ENCODE results near the gene TMEM25. TPM values are rescaled to one million over a fixed set of nuclear protein-coding genes. Genes with fewer than 3 reads are reported as not detected.

The TMEM25 gene
- polyA plus RNA-seq, 2 of the 4 experiments (the other 2 are of a cell fraction), result 0.56 to 0.75 TPM

DNA sequence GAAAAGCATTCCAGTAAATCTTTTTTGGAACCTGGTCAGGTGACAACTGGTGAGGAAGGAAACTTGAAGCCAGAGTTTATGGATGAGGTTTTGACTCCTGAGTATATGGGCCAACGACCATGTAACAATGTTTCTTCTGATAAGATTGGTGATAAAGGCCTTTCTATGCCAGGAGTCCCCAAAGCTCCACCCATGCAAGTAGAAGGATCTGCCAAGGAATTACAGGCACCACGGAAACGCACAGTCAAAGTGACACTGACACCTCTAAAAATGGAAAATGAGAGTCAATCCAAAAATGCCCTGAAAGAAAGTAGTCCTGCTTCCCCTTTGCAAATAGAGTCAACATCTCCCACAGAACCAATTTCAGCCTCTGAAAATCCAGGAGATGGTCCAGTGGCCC, 27.8 kb upstream of the TMEM25 start (continued):
- TF ChIP-seq, protein P1, sequence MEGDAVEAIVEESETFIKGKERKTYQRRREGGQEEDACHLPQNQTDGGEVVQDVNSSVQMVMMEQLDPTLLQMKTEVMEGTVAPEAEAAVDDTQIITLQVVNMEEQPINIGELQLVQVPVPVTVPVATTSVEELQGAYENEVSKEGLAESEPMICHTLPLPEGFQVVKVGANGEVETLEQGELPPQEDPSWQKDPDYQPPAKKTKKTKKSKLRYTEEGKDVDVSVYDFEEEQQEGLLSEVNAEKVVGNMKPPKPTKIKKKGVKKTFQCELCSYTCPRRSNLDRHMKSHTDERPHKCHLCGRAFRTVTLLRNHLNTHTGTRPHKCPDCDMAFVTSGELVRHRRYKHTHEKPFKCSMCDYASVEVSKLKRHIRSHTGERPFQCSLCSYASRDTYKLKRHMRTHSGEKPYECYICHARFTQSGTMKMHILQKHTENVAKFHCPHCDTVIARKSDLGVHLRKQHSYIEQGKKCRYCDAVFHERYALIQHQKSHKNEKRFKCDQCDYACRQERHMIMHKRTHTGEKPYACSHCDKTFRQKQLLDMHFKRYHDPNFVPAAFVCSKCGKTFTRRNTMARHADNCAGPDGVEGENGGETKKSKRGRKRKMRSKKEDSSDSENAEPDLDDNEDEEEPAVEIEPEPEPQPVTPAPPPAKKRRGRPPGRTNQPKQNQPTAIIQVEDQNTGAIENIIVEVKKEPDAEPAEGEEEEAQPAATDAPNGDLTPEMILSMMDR (IDR thresholded peaks at IDR 0.05), result no peak
- TF ChIP-seq JUNB (IDR thresholded peaks at IDR 0.05) (no peak), HOXA7 (CRISPR knock-in tag; IDR thresholded peaks at IDR 0.05) (no peak), EHF (CRISPR knock-in tag; IDR thresholded peaks at IDR 0.05) (no peak), POLR2AphosphoS2 (conservative IDR thresholded peaks at IDR 0.05; ENCODE audit: low read length) (no peak), NR3C1 (IDR thresholded peaks at IDR 0.05) (no peak), EHMT2 (IDR thresholded peaks at IDR 0.05; ENCODE audit: low read depth) (no peak), NPAS2 (CRISPR knock-in tag; IDR thresholded peaks at IDR 0.05; ENCODE audit: borderline replicate concordance) (no peak)

DNA sequence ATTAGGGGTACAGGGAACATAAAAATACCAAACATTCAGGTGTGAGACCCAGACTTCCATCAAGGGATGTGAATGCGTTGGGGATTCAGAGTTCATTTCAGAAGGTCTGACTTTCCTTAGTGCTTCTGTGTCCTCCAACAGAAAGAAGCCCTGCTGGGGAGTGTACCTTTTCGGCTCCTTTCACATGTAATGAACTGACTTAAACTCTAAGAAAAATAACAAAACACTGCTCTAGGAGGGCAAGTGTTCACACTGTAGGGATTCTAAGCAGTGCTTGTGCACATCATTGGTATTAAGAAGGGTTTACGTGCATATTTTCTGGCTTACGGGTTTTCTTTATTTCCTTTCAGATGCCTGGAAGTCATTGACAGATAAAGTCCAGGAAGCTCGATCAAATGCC, 19.4 kb upstream of the TMEM25 start:
- TF ChIP-seq, protein P2, sequence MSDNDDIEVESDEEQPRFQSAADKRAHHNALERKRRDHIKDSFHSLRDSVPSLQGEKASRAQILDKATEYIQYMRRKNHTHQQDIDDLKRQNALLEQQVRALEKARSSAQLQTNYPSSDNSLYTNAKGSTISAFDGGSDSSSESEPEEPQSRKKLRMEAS (IDR thresholded peaks at IDR 0.05), result no peak
- TF ChIP-seq, protein P3, sequence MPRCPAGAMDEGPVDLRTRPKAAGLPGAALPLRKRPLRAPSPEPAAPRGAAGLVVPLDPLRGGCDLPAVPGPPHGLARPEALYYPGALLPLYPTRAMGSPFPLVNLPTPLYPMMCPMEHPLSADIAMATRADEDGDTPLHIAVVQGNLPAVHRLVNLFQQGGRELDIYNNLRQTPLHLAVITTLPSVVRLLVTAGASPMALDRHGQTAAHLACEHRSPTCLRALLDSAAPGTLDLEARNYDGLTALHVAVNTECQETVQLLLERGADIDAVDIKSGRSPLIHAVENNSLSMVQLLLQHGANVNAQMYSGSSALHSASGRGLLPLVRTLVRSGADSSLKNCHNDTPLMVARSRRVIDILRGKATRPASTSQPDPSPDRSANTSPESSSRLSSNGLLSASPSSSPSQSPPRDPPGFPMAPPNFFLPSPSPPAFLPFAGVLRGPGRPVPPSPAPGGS (IDR thresholded peaks at IDR 0.05), result no peak
- no peak for TF ChIP-seq MYC (IDR thresholded peaks at IDR 0.05; ENCODE audit: borderline replicate concordance, low read length)
- no peak for TF ChIP-seq CHD4 (IDR thresholded peaks at IDR 0.05; ENCODE audit: borderline replicate concordance)
- no peak for TF ChIP-seq RCOR1 (IDR thresholded peaks at IDR 0.05; ENCODE audit: low read depth, low read length)
- ATAC-seq (no peak), DNase-seq (ENCODE audit: low read depth in 1 of 2, low spot score in 1 of 2) (no peak), FAIRE-seq (no peak)
- WGBS (ENCODE audit: missing lambda C conversion rate), result 86% methylated on average over 5 of the region's 5 CpGs
- H3K4me1 ChIP-seq, result no peaks in the 10 kb centered on the region
- ChIA-PET CTCF (interaction anchor here (0.6 kb wide), 1 partner anchor 21 kb away, joined by 3 read pairs; no protein-coding TSS in a partner anchor), POLR2A (no interaction called here)
- no peaks in the 10 kb centered on the region for H3K9me3 ChIP-seq
- no peak overlapping the region for H3K4me2 ChIP-seq
- no peak overlapping the region for H3K4me3 ChIP-seq
- H3K27ac ChIP-seq, result no peak overlapping the region

DNA sequence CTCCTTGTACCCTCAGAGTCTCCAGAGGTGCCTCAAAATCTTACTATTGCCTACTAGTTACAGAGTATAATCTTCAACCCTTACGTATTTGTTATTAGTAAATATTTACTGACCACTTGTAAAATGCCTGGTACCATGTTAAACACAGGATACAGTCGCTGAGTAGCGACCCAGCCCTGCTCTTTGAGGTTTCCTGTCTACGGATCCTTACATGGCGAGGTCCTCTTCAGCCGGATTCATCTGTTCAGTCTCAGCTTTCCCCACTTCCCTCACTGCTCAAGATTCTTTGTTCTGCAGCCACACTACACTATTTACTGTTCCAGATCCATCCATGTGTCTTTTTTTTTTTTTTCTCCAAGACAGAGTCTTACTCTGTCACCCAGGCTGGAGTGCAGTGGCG, 16.9 kb upstream of the TMEM25 start:
- Histone ChIP-seq H3K4me1 (no peaks in the 10 kb centered on the region), H3K27ac (no peak overlapping the region), H3K4me3 (no peak overlapping the region), H3K9me3 (no peaks in the 10 kb centered on the region), H3K4me2 (no peak overlapping the region)
- ATAC-seq (no peak), FAIRE-seq (no peak), DNase-seq (ENCODE audit: low read depth in 1 of 2, low spot score in 1 of 2) (no peak)
- CTCF ChIA-PET, result interaction anchor here (0.6 to 1.0 kb wide), 3 partner anchors 34 to 218 kb away, joined by 3 read pairs; no protein-coding TSS in a partner anchor
- TF ChIP-seq RCOR1 (IDR thresholded peaks at IDR 0.05; ENCODE audit: low read depth, low read length) (no peak), FOSB (CRISPR knock-in tag; IDR thresholded peaks at IDR 0.05) (no peak), NFE2L2 (conservative IDR thresholded peaks at IDR 0.05; ENCODE audit: low read length) (no peak), MAZ (IDR thresholded peaks at IDR 0.05; ENCODE audit: borderline replicate concordance, low read depth, low read length) (no peak), CEBPB (IDR thresholded peaks at IDR 0.05) (no peak), MAFK (IDR thresholded peaks at IDR 0.05; ENCODE audit: partially characterized antibody) (no peak), CHD4 (IDR thresholded peaks at IDR 0.05; ENCODE audit: borderline replicate concordance) (no peak), SMC3 (IDR thresholded peaks at IDR 0.05) (no peak), ZFP36 (IDR thresholded peaks at IDR 0.05; ENCODE audit: borderline replicate concordance, partially characterized antibody) (no peak), JUNB (IDR thresholded peaks at IDR 0.05) (no peak), HOXB5 (CRISPR knock-in tag; IDR thresholded peaks at IDR 0.05) (no peak), EHMT2 (IDR thresholded peaks at IDR 0.05; ENCODE audit: low read depth) (no peak)
- TF ChIP-seq, protein P2 (IDR thresholded peaks at IDR 0.05), result no peak
- TF ChIP-seq, protein P4, sequence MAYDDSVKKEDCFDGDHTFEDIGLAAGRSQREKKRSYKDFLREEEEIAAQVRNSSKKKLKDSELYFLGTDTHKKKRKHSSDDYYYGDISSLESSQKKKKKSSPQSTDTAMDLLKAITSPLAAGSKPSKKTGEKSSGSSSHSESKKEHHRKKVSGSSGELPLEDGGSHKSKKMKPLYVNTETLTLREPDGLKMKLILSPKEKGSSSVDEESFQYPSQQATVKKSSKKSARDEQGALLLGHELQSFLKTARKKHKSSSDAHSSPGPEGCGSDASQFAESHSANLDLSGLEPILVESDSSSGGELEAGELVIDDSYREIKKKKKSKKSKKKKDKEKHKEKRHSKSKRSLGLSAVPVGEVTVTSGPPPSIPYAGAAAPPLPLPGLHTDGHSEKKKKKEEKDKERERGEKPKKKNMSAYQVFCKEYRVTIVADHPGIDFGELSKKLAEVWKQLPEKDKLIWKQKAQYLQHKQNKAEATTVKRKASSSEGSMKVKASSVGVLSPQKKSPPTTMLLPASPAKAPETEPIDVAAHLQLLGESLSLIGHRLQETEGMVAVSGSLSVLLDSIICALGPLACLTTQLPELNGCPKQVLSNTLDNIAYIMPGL (CRISPR knock-in tag; IDR thresholded peaks at IDR 0.05; ENCODE audit: borderline replicate concordance), result no peak
- TF ChIP-seq, protein P5, sequence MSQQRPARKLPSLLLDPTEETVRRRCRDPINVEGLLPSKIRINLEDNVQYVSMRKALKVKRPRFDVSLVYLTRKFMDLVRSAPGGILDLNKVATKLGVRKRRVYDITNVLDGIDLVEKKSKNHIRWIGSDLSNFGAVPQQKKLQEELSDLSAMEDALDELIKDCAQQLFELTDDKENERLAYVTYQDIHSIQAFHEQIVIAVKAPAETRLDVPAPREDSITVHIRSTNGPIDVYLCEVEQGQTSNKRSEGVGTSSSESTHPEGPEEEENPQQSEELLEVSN (IDR thresholded peaks at IDR 0.05; ENCODE audit: borderline replicate concordance, low read depth), result no peak
- 89% methylated on average over 7 of the region's 7 CpGs for whole genome bisulfite sequencing (ENCODE audit: missing lambda C conversion rate)
- POLR2A ChIA-PET, result no interaction called here

Data from A549 (cell line).